NCI-H1930 (cell line): ENCODE measurements around the gene RMDN2.
"Not testable (repeated sequence)": the region's sequence is repeated elsewhere in the genome, so short reads cannot be mapped to it uniquely, and the experiment has no call there.

Experiments
- DNase-seq, 2 experiments: peaks; one replicate each; lab custom pipeline; 2025; lab: John Stamatoyannopoulos, UW

RMDN2 gene

DNA sequence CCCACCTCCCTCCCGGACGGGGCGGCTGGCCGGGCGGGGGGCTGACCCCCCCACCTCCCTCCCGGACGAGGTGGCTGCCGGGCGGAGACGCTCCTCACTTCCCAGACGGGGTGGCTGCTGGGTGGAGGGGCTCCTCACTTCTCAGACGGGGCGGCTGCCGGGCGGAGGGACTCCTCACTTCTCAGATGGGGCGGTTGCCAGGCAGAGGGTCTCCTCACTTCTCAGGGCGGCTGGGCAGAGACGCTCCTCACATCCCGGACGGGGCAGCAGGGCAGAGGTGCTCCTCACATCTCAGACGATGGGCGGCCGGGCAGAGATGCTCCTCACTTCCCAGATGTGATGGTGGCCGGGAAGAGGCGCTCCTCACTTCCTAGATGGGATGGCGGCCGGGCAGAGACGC lies 7.8 kb downstream of the RMDN2 start:
- not testable (repeated sequence) for DNase-seq

DNA sequence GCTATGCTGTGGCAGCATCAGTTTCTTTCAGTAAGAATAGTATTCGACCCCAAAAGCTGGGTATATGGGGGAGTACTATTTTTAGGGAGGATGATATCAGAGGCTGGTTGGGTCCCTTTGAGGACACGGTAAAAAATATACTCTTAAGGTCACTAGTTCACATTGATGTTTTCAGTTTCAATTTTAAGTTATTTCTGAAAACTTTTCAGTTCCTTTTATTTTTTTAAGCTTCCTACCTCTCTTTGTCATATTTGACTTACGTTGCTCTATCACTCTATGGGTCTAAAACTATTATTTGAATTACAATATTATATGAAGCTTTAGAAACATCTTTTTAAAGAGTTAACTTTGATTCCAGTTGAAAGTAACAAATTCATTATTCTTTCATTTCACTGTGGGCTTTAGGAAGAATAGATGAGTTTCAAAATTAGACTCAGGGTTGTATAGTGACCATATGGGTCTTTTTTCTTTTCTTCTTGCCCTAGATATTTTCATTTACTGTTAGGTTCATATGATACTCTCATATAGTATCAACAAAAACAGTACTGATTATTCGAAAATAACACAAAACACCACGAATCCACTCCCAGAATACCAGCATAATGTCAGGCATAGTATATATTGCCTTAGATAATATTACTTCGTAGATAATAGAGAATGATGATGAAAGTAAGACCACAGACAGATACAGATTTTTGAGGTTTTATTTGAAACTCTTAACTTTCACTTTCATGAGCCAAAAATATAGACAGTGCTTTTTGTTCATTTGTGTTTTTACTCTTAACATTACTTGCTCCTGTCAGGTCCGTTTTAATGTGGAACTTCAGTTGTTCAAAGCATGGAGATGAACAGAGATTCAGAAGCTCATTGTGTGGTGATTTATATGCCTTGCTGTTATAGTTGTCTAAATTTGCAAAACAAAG lies 9.8 kb downstream of the RMDN2 start:
- no peak for DNase-seq

GRCh38 chr2:37937568-37937967 lies 12.5 kb downstream of the RMDN2 start:
- not testable (repeated sequence) for DNase-seq

DNA sequence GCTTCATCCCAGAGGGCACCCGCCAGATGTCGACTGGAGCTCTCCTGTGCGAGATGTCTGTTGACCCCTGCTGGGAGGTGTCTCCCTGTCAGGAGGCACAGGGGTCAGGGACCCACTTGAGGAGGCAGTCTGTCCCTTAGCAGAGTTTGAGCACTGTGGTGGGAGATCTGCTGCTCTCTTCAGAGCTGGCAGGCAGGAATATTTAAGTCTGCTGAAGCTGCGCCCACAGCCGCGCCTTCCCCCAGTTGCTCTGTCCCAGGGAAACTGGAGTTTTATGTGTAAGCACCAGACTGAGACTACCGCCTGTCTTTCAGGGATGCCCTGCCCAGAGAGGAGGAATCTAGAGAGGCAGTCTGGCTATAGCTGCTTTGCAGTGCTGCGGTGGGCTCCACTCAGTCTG lies 16.2 kb downstream of the RMDN2 start:
- not testable (repeated sequence) for DNase-seq

DNA sequence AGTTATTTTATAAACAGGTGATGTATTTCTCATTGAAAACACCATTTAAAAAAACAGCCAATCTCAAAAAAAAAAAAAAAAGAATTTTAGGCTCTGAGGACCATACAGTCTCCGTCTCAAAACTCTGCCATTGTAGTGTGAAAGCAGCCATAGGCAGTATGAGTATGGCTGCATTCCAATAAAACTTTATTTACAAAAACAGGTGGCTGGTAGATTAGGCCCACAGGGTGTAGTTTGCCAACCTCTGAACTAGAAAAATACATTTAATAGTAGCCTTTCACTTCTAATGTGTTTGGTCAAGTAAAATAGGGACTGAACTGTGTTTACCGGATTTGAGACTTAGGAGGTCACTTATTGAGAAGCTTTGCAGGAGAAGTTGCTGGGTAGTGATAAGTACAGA lies 19.2 kb downstream of the RMDN2 start:
- no peak for DNase-seq

DNA sequence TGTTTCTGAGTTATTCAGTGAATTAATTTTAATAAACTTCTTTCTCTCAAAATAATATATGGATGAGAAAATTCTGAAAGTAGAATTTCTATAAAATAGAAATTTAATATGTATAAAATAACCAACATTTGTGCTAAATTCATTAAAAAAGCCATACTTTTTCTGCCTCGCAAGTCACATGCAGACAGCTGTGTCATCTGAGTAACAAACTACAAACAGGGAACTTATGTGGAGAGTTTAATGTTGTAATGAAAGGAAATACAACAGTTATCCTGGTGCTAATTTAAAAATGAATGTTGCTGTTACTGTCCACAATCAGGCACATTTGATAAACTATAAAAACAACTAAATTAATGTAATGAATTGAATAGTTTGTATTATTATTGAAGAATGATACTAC lies 22.2 kb downstream of the RMDN2 start:
- DNase-seq = no peak

DNA sequence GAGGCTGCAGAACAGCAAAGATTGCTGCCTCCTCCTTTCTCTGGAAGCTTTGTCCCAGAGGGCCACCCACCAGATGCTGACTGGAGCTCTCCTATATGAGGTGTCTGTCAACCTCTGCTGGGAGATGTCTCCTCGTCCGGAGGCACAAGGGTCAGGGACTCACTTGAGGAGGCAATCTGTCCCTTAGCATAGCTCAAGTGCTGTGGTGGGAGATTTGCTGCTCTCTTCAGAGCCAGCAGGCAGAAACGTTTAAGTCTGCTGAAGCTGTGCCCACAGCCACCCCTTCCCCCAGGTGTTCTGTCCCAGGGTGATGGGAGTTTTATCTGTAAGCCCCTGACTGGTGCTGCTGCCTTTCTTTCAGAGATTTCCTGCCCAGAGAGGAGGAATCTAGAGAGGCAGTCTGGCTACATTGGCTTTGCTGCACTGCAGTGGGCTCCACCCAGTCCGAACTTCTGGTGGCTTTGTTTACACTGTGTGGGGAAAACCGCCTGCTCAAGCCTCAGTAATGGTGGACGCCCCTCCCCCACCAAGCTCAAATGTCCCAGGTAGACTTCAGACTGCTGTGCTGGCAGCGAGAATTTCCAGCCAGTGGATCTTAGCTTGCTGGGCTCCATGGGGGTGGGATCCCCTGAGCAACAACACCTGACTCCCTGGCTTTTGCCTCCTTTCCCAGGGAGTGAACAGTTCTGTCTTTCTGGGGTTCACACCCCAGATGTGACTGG lies 37.1 kb downstream of the RMDN2 start:
- DNase-seq = not testable (repeated sequence)

- not testable (repeated sequence) for DNase-seq
These were observed 37.6 kb downstream of the RMDN2 start for GRCh38 chr2:37962740-37963121.

DNA sequence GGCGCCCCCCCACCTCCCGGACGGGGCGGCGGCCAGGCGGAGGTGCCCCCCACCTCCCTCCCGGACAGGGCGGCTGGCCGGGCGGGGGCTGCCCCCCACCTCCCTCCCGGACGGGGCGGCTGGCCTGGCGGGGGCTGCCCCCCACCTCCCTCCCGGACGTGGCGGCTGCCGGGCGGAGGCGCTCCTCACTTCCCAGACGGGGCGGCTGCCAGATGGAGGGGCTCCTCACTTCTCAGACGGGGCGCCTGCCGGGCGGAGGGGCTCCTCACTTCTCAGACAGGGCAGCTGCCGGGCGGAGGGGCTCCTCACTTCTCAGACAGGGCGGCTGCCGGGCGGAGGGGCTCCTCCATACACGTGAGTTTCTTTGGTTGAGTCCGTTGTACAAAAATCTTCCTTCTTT lies 38.8 kb downstream of the RMDN2 start:
- DNase-seq = not testable (repeated sequence)

DNA sequence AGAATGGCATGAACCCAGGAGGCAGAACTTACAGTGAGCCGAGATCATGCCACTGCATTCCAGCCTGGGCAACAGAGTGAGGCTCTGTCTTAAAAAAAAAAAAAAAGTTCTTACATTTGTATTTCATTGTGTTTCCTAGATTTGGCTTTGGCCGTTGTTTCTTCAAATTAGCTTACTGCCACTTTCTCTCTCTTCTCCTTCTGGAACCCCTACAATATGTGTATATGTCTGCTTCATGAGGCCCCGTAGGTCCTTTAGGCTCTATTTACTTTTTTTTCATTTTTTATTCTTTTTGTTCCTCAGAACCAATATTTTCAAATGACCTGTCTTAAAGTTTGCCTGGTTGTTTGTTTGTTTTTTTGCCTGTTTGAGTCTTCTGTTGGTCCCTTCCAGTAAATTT lies 41.2 kb downstream of the RMDN2 start:
- DNase-seq = no peak

DNA sequence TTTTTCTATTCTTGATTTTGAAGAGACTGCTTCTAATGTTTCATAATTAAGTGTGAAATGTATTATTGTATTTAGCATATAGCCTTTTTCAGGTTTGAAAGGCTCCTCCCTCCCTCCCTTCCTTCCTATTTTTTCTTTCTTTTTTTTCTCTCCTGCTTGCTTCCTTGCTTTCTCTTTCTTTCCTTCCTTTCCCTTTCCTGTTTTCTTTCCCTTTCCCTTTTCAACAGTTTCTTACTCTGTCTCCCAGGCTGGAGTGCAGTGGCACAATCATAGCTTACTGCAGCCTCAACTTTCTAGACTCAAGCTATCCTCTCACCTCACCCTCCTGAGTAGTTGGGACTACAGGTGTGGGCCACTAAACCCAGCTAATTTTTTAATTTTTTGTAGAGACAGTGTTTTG lies 44.6 kb downstream of the RMDN2 start:
- DNase-seq = no peak

DNA sequence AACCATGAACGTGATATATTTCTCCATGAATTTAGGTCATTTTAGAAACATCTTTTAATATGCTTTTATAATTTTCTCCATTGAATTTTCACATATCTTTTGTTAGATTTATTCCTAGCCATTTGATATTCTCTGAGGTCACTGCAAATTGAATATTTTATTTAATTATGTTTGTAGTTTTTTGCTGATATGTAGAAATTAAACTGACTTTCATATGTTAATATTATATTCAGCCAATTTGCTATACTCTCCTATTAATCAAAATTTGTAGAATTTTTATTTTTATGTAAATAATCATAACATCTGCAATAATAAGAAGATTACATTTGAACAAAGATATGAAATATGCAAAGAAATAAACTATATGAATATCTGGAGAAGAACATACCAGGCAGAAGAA lies 46.9 kb downstream of the RMDN2 start:
- no peak for DNase-seq

DNA sequence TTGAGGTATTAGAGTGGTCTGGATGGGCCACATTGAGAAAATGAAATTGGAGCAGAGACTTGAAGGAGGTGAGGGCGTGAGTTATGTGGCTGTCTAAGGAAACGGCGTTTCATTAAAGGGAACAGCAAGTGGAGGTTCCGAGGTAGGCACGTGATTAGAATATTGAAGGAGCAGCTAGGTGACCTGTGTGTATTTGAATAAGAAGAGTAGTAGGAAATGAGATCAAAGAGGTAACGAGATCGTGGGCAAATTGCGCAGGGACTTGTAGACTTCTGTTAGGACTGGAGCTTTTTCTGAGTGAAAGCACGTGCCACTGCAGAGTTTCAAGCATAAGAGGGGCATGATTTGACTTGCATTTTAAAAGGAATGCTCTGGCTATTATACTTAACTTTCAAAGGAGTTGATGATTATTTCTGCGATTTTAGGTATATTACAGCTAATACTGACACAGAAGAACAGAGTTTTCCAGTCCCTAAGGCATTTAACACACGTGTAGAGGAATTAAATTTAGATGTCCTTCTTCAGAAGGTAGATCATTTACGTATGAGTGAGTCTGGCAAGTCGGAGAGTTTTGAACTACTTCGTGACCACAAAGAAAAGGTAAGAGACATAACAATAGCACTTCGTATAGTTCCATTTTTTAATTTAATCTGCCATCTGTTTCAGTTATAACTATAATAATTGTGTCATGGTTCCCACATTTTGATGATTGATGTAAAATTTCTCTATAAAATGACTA lies 48.7 kb downstream of the RMDN2 start:
- no peak for DNase-seq

GRCh38 chr2:37975808-37976207 lies 50.7 kb downstream of the RMDN2 start:
- no peak for DNase-seq

DNA sequence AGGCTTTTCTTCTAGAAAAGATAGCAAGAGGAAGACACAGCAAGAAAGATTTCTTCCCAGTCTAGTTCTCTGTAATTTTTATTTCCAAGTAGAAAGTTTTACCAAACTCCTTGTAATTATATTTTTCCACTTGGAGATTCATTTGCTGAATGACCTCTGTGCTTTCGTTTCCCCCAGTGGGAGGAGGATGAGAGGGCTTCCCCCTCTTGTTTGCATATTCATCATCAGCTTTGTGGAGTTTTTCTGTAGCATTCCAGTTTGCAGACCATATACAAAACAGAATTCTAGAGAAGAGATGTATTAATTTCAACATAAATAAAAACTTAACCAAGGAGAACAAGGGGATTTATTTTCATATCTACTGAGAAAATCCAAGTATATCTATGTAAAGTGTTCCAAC lies 51.3 kb downstream of the RMDN2 start:
- no peak for DNase-seq

DNA sequence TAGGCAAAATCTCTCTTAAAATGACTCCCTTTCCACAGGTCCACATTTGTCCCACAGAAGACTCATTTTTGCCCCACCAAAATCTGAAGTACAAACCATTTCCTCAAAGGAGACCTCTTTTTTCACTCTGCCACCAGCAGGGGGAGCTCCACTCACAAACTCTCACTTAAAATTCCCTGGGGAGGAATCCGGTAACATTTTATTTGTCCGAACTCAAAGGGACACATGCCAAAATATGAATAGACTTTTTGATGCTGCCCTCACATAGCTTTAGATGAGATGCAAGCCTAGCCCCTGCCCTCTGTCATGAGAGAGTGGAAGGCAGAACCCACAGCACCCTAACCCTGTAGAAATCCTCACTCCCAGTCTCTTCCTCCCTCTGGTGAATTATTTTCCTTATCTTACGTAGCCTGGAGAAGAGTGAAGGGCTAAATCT lies 57.1 kb downstream of the RMDN2 start:
- DNase-seq = peak; percentile 35 to 65

DNA sequence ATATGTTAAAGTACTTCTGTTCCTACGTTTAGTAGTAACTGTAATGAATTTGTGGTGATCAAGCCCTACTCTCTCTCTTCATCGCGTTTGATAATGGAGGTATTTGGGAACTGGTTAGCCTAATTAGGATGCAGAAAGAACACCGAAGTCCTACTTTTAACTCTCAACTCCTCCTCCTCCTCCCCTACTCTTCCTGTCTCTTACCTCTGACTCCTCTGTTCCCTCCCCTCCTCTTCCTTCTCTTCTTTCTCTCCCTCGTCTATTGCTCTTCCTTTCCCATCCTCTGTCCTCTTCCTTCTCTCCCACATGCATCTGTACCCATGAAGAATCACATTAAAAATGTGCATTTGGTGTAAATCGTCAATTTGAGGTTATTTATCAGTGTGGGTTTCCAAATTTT lies 57.8 kb downstream of the RMDN2 start:
- no peak for DNase-seq

- no peak for DNase-seq
These were observed 58.6 kb downstream of the RMDN2 start for GRCh38 chr2:37983719-37984118.

GRCh38 chr2:37984176-37984575 lies 59.1 kb downstream of the RMDN2 start:
- no peak for DNase-seq

DNA sequence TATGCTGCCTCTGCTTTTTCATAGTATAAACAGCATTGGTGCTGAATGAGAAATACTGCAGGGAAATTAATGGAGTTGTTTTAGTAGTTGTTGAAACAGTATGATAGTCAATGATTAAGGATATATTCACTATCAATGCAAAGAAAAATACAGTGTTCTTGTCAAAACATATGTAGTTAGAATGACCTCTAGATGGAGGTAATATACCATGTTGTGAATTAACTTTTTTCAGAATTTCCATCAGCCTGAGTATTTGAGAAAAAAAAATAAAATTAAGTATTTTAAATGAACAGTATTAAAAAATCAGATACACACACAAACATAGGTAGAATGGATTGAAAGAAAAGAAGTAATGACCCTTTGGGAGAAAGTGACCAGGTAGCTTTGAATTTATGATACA lies 59.5 kb downstream of the RMDN2 start:
- DNase-seq = no peak

DNA sequence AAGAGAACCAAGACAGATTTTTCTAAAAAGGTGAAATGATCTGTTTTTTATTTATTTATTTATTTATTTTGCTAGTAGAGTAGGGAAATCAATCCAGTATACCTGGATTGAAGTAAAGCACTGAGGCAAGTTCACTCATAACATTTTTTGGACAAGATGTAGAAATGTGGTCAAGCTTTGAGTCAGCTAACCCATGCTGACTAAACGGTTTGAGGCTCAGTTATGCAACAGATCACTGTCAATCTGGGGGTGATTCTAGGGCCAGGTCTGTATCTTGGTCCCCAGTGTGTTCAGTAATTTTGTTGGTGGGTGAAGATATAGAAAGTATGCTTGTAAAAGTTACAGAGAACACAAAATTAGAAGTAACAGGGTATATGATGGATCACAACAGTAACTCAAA lies 60.2 kb downstream of the RMDN2 start:
- no peak for DNase-seq

- no peak for DNase-seq
These were observed 62.1 kb downstream of the RMDN2 start for GRCh38 chr2:37987098-37987775.
